ENCODE measurements around the gene KIAA0825.

DNA sequence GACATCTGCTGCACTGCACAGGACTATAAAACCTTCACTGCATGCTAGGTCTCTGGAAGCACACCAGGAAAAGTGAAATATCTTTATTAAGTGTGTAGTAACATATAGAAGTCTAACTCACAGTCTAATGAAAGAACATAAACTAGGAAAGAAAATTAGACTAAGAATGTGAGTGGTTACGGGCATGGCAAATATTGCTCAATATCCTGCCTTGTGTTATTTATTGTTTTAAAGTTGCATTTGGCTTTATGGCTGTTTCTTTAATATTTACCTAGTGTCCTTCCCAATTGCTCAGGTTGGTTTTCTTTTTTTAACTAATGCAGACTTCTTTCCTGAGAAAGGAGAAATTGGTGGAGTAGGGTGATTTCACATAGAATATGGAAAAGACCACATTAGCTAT is 342.4 kb downstream of the KIAA0825 start:
- TF ChIP-seq CTCF (IDR thresholded peaks at IDR 0.05; ENCODE audit: low read length) (no peak), EZH2 (IDR thresholded peaks at IDR 0.05; ENCODE audit: borderline replicate concordance, low read length) (no peak)
